ENCODE results near the gene SNAI1.

The SNAI1 gene

GRCh38 chr20:49985157-49985556 lies 2.4 kb downstream of the SNAI1 start:
- TF ChIP-seq CTCF (IDR thresholded peaks at IDR 0.05; ENCODE audit: extremely low read depth, missing control alignments): no peak
- DNase-seq (ENCODE audit: low spot score): no peak

DNA sequence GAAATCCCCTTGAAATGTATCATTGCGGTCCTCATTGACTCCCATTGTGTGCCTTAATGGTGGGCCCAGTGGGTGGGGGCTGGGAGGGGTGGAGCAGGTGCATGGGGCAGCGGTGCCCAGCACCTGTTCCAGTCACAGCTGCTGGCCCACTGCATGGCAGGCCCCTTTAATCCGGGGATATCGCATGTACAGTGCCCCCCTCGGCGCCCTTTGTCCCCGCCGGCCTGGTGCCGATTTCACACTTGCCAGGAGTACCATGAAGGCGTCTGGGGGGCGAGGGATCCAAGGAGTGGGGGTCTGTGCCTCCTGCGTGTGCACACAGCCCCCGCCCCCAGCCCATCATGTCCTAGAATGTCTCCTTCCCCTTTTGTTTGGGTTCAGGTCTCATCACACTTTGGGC lies 2.8 kb downstream of the SNAI1 start:
- no peak for DNase-seq (ENCODE audit: low spot score)
- no peak for TF ChIP-seq CTCF (IDR thresholded peaks at IDR 0.05; ENCODE audit: extremely low read depth, missing control alignments)

DNA sequence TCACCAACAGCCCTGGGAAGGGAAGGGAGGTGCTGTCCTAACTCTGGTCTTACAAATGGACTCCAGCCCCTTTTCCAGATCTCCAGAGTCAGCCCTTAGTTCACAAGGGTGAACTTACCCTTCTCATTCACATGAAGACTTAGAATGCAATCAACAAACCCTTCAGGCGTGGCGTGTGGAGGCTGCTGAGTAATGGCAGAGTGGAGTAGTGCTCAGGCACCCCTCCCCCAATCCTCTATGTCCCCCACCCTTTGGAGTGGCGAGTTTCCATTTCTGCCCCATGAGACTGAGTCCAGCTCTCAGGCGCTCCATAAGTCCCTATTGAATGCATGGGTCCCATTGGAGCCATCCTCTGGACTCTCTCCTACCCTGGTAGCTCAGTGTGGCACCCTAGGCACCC lies 3.3 kb downstream of the SNAI1 start:
- TF ChIP-seq CTCF (IDR thresholded peaks at IDR 0.05; ENCODE audit: extremely low read depth, missing control alignments): no peak
- no peak for DNase-seq (ENCODE audit: low spot score)

DNA sequence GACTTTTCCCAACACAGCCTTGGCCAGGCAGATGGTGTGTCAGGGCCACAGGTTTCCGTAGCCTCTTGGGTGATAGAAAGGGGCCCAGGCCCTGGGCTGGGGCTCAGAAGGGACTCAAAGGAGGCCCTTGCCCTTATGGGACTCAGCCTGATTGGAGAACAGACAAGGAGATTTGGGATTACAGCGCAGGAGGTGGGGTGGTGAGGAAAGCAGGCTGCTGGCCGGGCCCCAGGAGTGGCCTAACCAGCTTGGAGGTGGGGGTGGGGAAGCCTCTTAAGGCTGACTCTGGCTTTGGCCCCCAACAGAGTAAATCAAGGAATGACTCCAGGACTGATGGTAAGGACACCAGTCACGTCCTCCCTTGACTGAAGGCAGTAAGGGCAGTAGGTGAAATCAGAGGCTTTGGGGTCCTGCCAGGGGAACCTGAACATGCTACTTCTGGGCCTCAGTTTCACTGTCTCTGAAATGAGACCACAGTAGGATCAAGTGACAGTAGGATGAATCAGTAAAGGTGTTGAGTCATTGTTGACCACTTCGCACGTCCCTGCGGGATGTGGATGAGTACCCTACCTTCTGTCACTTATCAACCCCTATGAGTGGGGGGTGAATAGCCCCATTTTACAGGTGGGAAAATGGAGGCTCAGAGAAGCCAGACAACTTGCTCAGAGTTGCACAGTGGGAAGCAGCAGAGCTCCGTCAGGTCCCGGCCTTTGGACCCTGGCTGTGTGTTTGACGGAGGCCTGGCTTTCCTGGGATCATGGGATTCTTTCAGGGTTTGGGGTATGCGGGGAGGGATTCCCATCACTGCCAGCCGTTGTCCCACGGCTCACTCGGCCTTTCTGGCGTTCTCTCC lies 4.5 kb downstream of the SNAI1 start:
- no peak for DNase-seq (ENCODE audit: low spot score)
- TF ChIP-seq CTCF (IDR thresholded peaks at IDR 0.05; ENCODE audit: extremely low read depth, missing control alignments): no peak

DNA sequence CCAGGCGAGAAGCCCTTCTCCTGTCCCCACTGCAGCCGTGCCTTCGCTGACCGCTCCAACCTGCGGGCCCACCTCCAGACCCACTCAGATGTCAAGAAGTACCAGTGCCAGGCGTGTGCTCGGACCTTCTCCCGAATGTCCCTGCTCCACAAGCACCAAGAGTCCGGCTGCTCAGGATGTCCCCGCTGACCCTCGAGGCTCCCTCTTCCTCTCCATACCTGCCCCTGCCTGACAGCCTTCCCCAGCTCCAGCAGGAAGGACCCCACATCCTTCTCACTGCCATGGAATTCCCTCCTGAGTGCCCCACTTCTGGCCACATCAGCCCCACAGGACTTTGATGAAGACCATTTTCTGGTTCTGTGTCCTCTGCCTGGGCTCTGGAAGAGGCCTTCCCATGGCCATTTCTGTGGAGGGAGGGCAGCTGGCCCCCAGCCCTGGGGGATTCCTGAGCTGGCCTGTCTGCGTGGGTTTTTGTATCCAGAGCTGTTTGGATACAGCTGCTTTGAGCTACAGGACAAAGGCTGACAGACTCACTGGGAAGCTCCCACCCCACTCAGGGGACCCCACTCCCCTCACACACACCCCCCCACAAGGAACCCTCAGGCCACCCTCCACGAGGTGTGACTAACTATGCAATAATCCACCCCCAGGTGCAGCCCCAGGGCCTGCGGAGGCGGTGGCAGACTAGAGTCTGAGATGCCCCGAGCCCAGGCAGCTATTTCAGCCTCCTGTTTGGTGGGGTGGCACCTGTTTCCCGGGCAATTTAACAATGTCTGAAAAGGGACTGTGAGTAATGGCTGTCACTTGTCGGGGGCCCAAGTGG lies 5.3 kb downstream of the SNAI1 start:
- no peak for TF ChIP-seq CTCF (IDR thresholded peaks at IDR 0.05; ENCODE audit: extremely low read depth, missing control alignments)
- no peak for DNase-seq (ENCODE audit: low spot score)

DNA sequence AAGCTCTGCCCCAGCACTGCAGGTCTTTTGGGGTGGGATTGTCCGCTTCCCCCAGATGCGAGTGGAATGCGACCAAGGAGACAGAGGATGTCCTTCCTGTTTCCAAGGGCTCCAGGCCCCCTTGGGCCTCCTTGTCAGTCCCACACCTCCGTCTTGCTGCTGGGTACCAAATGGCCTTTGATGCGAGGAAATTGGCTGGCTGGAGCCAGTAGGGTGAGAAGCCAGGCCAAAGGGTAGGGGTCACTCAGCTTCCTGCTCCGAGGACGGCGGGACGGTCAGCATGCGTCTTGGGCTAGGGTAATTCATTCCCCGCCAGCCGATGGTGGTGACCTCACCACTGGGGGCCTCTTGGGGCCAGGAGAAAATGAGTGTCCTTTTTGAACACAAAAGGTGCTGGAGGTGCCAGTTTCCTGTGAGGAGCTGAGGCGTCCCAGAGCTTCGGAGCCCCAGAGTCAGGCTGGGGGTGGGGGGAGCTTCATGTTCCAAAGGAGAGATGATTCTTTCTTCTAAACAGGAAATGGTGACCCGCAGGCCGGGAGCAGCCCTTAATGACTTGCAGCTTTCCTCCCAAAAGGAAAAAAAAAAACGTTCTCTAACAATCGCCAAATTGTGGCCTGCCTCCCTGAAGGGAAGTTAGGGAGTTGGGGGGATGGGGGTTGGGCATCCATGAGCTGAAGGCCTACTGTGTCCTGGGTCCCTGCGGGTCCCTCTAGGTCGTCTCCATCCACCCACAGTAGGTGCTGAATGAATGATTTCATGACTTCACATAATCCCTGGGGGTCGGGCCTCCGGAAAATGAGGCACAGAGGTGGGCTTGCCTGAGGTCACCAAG lies 6.7 kb downstream of the SNAI1 start:
- no peak for DNase-seq (ENCODE audit: low spot score)
- no peak for TF ChIP-seq CTCF (IDR thresholded peaks at IDR 0.05; ENCODE audit: extremely low read depth, missing control alignments)
